Natural killer cell (primary cell): ENCODE data around the gene ANKRD50. TPM values are rescaled to one million over a fixed set of nuclear protein-coding genes. Genes with fewer than 3 reads are reported as not detected.

ENCODE experiments used
- ATAC-seq, 3 donors: fragments of 150-1000 bp in 2 of 3; fragments of 200-7000 bp in 1 of 3; cut with Tn5 transposase; 1 replicate in 1 of 3; 2 replicates in 2 of 3; pipeline ENCODE4 v1.10.0; 2021; ENCODE audit warnings: mild to moderate bottlenecking in 2 of 3, moderate library complexity in 2 of 3
- DNase-seq, 2 donors: peaks; one replicate each; pipeline versions ENCODE4 v3.0.0 to v3.0.0-alpha.2; 2013 to 2021; ENCODE audit warnings: mixed read lengths in 1 of 2
- H3K27ac ChIP-seq: one replicate; pipeline ENCODE4 v1.5.1; 2013; ENCODE audit warnings: mild to moderate bottlenecking, low read length
- H3K27me3 ChIP-seq: one replicate; pipeline ENCODE4 v1.6.1; 2013; ENCODE audit warnings: low read length; ENCODE audit not compliant: control insufficient read depth, insufficient read depth
- H3K36me3 ChIP-seq: one replicate; pipeline ENCODE4 v1.6.1; 2013; ENCODE audit warnings: low read length; ENCODE audit not compliant: control insufficient read depth, insufficient read depth
- H3K4me1 ChIP-seq: one replicate; pipeline ENCODE4 v1.6.1; 2013; ENCODE audit warnings: low read length; ENCODE audit not compliant: control insufficient read depth, insufficient read depth
- H3K4me3 ChIP-seq: one replicate; pipeline ENCODE4 v1.5.1; 2013; ENCODE audit warnings: low read length
- H3K9me3 ChIP-seq: one replicate; pipeline ENCODE4 v1.6.1; 2013; ENCODE audit warnings: low read length; ENCODE audit not compliant: control insufficient read depth, insufficient read depth
- H3K27ac Mint-ChIP-seq, 2 donors: one replicate each; pipeline ENCODE4 v1.8.0; 2022; ENCODE audit warnings: mild to moderate bottlenecking in 2 of 2, mixed read lengths in 2 of 2, moderate library complexity in 1 of 2
- H3K27me3 Mint-ChIP-seq, 2 donors: one replicate each; pipeline ENCODE4 v1.8.0; 2022; ENCODE audit warnings: low read depth in 2 of 2, mixed read lengths in 2 of 2
- H3K36me3 Mint-ChIP-seq: one replicate; pipeline ENCODE4 v1.8.0; 2022; ENCODE audit warnings: mixed read lengths
- H3K4me1 Mint-ChIP-seq, 2 donors: one replicate each; pipeline ENCODE4 v1.8.0; 2022; ENCODE audit warnings: mixed read lengths in 2 of 2
- H3K4me3 Mint-ChIP-seq: one replicate; pipeline ENCODE4 v1.8.0; 2022; ENCODE audit warnings: mild to moderate bottlenecking, moderate library complexity, mixed read lengths
- H3K9me3 Mint-ChIP-seq, 2 donors: one replicate each; pipeline ENCODE4 v1.8.0; 2022; ENCODE audit warnings: mixed read lengths in 2 of 2
- CTCF ChIP-seq: fragments of 200-600 bp; IDR thresholded peaks from one replicate; pipeline ENCODE4 v1.8.0; 2022; ENCODE audit warnings: antibody characterized with exemption
- whole genome bisulfite sequencing: methylation state at CpG from one replicate; pipeline ENCODE4 v1.1.7; 2013; ENCODE audit warnings: missing lambda C conversion rate; ENCODE audit not compliant: insufficient coverage; 5-methylcytosine and 5-hydroxymethylcytosine counted together
- intact Hi-C: fragments of 100-400 bp; cut with micrococcal nuclease; formaldehyde crosslinking; loops from one replicate; pipeline ENCODE4 v1.14.2; 2022
- total RNA-seq, 4 donors: library from RNA; stranded (reverse); fragments of 120-200 nt in 1 of 4; gene quantifications; one replicate each; pipeline versions ENCODE4 v1.2.3 to v1.2.4, GENCODE V29; 2013 to 2022

ANKRD50 gene
- total RNA-seq, 3 donors from 2014 or later (not counting 1 experiment from before 2014, with no cell fraction given): 0.82 to 1.3 (median 0.90) TPM

- Histone ChIP-seq H3K4me1 (peaks cover 14% of the 10 kb centered on the region), H3K9me3 (no peaks in the 10 kb centered on the region), H3K27me3 (peaks cover 2% of the 10 kb centered on the region), H3K36me3 (no peaks in the 10 kb centered on the region), H3K27ac (no peak overlapping the region), H3K4me3 (peak overlapping the region; percentile 71)
- H3K27ac Mint-ChIP-seq: peak overlapping the region in 1 of 2 donors; percentile 76
- peaks cover 0 to 14% of the 10 kb centered on the region in 2 donors for H3K4me1 Mint-ChIP-seq
- DNase-seq (peak; percentile 24 to 30), ATAC-seq (peak; percentile 20 to 32 (median 30))
- TF ChIP-seq CTCF: no peak
- no peaks in the 10 kb centered on the region for H3K36me3 Mint-ChIP-seq
- WGBS: 2% methylated on average over 33 of the region's 35 CpGs
- no peaks in the 10 kb centered on the region for H3K27me3 Mint-ChIP-seq
- H3K9me3 Mint-ChIP-seq: no peaks in the 10 kb centered on the region
- intact Hi-C loops: no loop called here
- H3K4me3 Mint-ChIP-seq: no peak overlapping the region
These were observed 811 bp downstream of the ANKRD50 start for GRCh38 chr4:124711471-124712371.

GRCh38 chr4:124710911-124711310, 1.6 kb downstream of the ANKRD50 start:
- peaks cover 14% of the 10 kb centered on the region for H3K4me1 ChIP-seq
- no peaks in the 10 kb centered on the region for H3K36me3 ChIP-seq
- intact Hi-C loops: no loop called here
- peaks cover 2% of the 10 kb centered on the region for H3K27me3 ChIP-seq
- no peak overlapping the region for H3K4me3 ChIP-seq
- WGBS: 24% methylated on average over 3 of the region's 5 CpGs
- Mint-ChIP-seq H3K9me3 (no peaks in the 10 kb centered on the region), H3K27ac (no peak overlapping the region), H3K4me3 (no peak overlapping the region), H3K4me1 (peaks cover 0 to 14% of the 10 kb centered on the region in 2 donors), H3K27me3 (no peaks in the 10 kb centered on the region), H3K36me3 (no peaks in the 10 kb centered on the region)
- ATAC-seq (no peak), DNase-seq (no peak)
- H3K27ac ChIP-seq: no peak overlapping the region
- no peak for TF ChIP-seq CTCF
- H3K9me3 ChIP-seq: no peaks in the 10 kb centered on the region

DNA sequence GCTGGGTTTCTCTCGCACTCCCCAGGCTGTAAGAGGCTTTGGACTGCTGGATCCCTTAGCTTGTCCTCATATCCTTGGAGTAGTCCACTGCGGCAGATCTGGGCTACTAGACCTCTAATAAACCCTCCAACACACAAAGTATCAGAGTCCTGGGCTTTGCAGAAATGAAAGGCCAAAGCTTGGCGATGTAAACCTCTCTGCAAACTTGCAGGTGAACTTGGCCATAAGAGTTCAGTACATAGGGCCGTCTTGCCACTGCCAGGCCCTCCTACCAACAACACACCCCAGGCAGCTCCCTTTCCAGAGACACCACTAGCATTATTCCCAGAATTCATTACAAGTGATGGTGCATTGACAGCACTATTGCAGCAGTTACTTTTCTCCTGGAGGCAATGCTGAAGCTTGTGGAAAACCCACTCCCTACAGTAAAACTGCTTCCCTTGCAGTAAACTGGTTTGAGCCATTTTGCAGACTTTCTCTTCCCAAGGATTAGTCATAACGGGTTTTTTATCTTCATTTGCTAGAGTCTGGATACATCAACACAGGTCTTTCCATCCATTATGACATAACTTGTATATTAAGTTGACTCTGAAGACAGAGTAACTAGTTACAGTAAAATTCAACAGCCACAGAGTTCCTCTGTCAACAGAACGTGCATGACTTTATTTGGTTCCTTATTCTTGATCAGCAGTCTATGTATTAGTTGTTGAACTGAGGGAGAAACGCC, 2.4 kb downstream of the ANKRD50 start:
- H3K9me3 Mint-ChIP-seq: no peaks in the 10 kb centered on the region
- Histone ChIP-seq H3K9me3 (no peaks in the 10 kb centered on the region), H3K27me3 (peaks cover 2% of the 10 kb centered on the region), H3K36me3 (no peaks in the 10 kb centered on the region), H3K27ac (no peak overlapping the region), H3K4me1 (peaks cover 14% of the 10 kb centered on the region), H3K4me3 (no peak overlapping the region)
- no peaks in the 10 kb centered on the region for H3K36me3 Mint-ChIP-seq
- intact Hi-C loops: no loop called here
- ATAC-seq (no peak), DNase-seq (no peak)
- no peak overlapping the region for H3K27ac Mint-ChIP-seq
- no peak for TF ChIP-seq CTCF
- WGBS: 88% methylated on average over 5 of the region's 7 CpGs
- no peak overlapping the region for H3K4me3 Mint-ChIP-seq
- no peaks in the 10 kb centered on the region for H3K27me3 Mint-ChIP-seq
- peaks cover 0 to 14% of the 10 kb centered on the region in 2 donors for H3K4me1 Mint-ChIP-seq
